BE2C (cell line): Measurements from ENCODE around the gene OR10A5.

Experiments
- DNase-seq: peaks from one replicate; pipeline ENCODE4 v3.0.0-alpha.2; 2020
- H3K27me3 ChIP-seq: fragments of 250-450 bp; sonication (Bioruptor Pico); 2 replicates; pipeline ENCODE4 v1.5.1; 2020; ENCODE audit warnings: mild to moderate bottlenecking
- H3K36me3 ChIP-seq: fragments of 250-450 bp; sonication (Bioruptor Pico); 2 replicates; pipeline ENCODE4 v1.5.1; 2020; ENCODE audit warnings: mild to moderate bottlenecking
- H3K4me1 ChIP-seq: fragments of 250-450 bp; sonication (Bioruptor Pico); 2 replicates; pipeline ENCODE4 v1.5.1; 2020
- H3K4me3 ChIP-seq: 2 replicates; pipeline ENCODE4 v1.5.1; 2011; ENCODE audit warnings: low read depth, low read length
- H3K9me3 ChIP-seq: fragments of 250-450 bp; sonication (Bioruptor Pico); 2 replicates; pipeline ENCODE4 v1.5.1; 2020
- CTCF ChIP-seq: IDR thresholded peaks from 2 replicates; pipeline ENCODE4 v1.5.1; 2012; ENCODE audit warnings: mild to moderate bottlenecking, low read depth, low read length

The OR10A5 gene

GRCh38 chr11:6818967-6819366, 26.5 kb upstream of the OR10A5 start:
- TF ChIP-seq CTCF: no peak
- DNase-seq: no peak

GRCh38 chr11:6824136-6824823, 21.2 kb upstream of the OR10A5 start:
- DNase-seq: no peak
- Histone ChIP-seq H3K36me3 (no peaks in the 10 kb centered on the region), H3K27me3 (no peaks in the 10 kb centered on the region), H3K4me3 (no peak overlapping the region), H3K9me3 (no peaks in the 10 kb centered on the region), H3K4me1 (no peaks in the 10 kb centered on the region)
- TF ChIP-seq CTCF: no peak

More at GRCh38 chr11:6818967-6819366, 26.5 kb upstream of the OR10A5 start:
- Histone ChIP-seq H3K4me1 (no peaks in the 10 kb centered on the region), H3K36me3 (no peaks in the 10 kb centered on the region), H3K27me3 (no peaks in the 10 kb centered on the region), H3K9me3 (no peaks in the 10 kb centered on the region), H3K4me3 (no peak overlapping the region)

- H3K36me3 ChIP-seq: no peaks in the 10 kb centered on the region
- H3K4me3 ChIP-seq: no peak overlapping the region
- H3K27me3 ChIP-seq: no peaks in the 10 kb centered on the region
- no peaks in the 10 kb centered on the region for H3K4me1 ChIP-seq
- no peak for TF ChIP-seq CTCF
- DNase-seq: no peak
- H3K9me3 ChIP-seq: no peaks in the 10 kb centered on the region
These were observed 20.2 kb upstream of the OR10A5 start for GRCh38 chr11:6825231-6825744.

- Histone ChIP-seq H3K9me3 (no peaks in the 10 kb centered on the region), H3K4me3 (no peak overlapping the region), H3K27me3 (no peaks in the 10 kb centered on the region), H3K4me1 (no peaks in the 10 kb centered on the region), H3K36me3 (no peaks in the 10 kb centered on the region)
- TF ChIP-seq CTCF: no peak
- no peak for DNase-seq
These were observed 17.4 kb upstream of the OR10A5 start for GRCh38 chr11:6828103-6828502.

GRCh38 chr11:6833356-6833755, 12.1 kb upstream of the OR10A5 start:
- no peak for TF ChIP-seq CTCF
- Histone ChIP-seq H3K4me1 (no peaks in the 10 kb centered on the region), H3K27me3 (no peaks in the 10 kb centered on the region), H3K4me3 (no peak overlapping the region), H3K9me3 (no peaks in the 10 kb centered on the region), H3K36me3 (no peaks in the 10 kb centered on the region)
- DNase-seq: no peak

- Histone ChIP-seq H3K36me3 (no peaks in the 10 kb centered on the region), H3K4me1 (no peaks in the 10 kb centered on the region), H3K9me3 (no peaks in the 10 kb centered on the region), H3K27me3 (no peaks in the 10 kb centered on the region), H3K4me3 (no peak overlapping the region)
- TF ChIP-seq CTCF: no peak
- no peak for DNase-seq
These were observed 11.5 kb upstream of the OR10A5 start for GRCh38 chr11:6834021-6834420.
